ENCODE data around the gene ATF7IP2.
A peak's percentile ranks its signal among the peaks of the same experiment; 100 is the strongest.

The ATF7IP2 gene

GRCh38 chr16:10368969-10369551 lies 16.8 kb upstream of the ATF7IP2 start:
- TF ChIP-seq, protein P1, sequence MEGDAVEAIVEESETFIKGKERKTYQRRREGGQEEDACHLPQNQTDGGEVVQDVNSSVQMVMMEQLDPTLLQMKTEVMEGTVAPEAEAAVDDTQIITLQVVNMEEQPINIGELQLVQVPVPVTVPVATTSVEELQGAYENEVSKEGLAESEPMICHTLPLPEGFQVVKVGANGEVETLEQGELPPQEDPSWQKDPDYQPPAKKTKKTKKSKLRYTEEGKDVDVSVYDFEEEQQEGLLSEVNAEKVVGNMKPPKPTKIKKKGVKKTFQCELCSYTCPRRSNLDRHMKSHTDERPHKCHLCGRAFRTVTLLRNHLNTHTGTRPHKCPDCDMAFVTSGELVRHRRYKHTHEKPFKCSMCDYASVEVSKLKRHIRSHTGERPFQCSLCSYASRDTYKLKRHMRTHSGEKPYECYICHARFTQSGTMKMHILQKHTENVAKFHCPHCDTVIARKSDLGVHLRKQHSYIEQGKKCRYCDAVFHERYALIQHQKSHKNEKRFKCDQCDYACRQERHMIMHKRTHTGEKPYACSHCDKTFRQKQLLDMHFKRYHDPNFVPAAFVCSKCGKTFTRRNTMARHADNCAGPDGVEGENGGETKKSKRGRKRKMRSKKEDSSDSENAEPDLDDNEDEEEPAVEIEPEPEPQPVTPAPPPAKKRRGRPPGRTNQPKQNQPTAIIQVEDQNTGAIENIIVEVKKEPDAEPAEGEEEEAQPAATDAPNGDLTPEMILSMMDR (IDR thresholded peaks at IDR 0.05; ENCODE audit: low read depth, low read length), result no peak
- no peak overlapping the region for H3K4me3 ChIP-seq (ENCODE audit: low read depth, low read length)

- no peak overlapping the region for H3K4me3 ChIP-seq (ENCODE audit: low read depth, low read length)
- TF ChIP-seq, protein P1 (IDR thresholded peaks at IDR 0.05; ENCODE audit: low read depth, low read length), result no peak
Measured at GRCh38 chr16:10370096-10370726, 15.7 kb upstream of the ATF7IP2 start.

- H3K4me3 ChIP-seq (ENCODE audit: low read depth, low read length), result no peak overlapping the region
- TF ChIP-seq, protein P1 (IDR thresholded peaks at IDR 0.05; ENCODE audit: low read depth, low read length), result no peak
Measured at GRCh38 chr16:10371592-10371991, 14.3 kb upstream of the ATF7IP2 start.

- no peak overlapping the region for H3K4me3 ChIP-seq (ENCODE audit: low read depth, low read length)
- TF ChIP-seq, protein P1 (IDR thresholded peaks at IDR 0.05; ENCODE audit: low read depth, low read length), result no peak
Measured at GRCh38 chr16:10373556-10373955, 12.3 kb upstream of the ATF7IP2 start.

DNA sequence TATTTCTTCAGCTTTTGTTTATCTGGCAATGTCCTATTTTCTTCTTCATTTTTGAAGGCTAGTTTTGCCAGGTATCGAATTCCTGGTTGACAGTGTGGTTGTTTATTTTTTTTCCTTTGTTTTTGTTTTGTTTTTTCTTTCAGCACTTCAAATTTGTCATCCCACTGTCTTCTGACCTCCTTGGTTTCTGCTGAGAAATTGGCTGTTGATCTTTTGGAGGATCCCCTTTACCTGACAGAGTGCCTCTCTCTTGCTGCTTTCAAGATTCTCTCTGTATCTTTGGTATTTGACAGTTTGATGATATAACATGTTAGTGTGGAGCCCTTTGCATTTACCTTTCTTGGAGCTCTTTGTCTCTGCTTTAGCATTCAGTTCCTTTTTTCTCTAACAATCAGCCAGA lies 9.6 kb upstream of the ATF7IP2 start:
- TF ChIP-seq, protein P1 (IDR thresholded peaks at IDR 0.05; ENCODE audit: low read depth, low read length), result no peak
- no peak overlapping the region for H3K4me3 ChIP-seq (ENCODE audit: low read depth, low read length)

DNA sequence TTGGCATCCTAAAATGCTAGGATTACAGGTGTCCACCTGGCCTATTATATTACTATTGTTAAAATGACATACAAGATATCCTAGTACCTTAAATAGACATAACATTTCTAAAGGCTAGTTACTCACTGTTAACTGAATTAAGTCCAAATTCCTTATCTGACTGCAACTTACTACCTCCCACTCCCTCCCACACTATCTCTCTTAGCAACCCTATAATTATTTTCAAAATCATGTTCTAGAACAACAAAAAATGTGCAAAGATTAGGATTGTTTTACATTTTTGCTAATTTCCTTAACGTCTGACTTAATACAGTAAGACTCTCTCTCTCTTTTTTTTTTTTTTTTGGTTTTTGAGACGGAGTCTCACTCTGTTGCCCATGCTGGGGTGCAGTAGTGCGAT lies 2.2 kb upstream of the ATF7IP2 start:
- TF ChIP-seq, protein P1 (IDR thresholded peaks at IDR 0.05; ENCODE audit: low read depth, low read length), result no peak
- no peak overlapping the region for H3K4me3 ChIP-seq (ENCODE audit: low read depth, low read length)

DNA sequence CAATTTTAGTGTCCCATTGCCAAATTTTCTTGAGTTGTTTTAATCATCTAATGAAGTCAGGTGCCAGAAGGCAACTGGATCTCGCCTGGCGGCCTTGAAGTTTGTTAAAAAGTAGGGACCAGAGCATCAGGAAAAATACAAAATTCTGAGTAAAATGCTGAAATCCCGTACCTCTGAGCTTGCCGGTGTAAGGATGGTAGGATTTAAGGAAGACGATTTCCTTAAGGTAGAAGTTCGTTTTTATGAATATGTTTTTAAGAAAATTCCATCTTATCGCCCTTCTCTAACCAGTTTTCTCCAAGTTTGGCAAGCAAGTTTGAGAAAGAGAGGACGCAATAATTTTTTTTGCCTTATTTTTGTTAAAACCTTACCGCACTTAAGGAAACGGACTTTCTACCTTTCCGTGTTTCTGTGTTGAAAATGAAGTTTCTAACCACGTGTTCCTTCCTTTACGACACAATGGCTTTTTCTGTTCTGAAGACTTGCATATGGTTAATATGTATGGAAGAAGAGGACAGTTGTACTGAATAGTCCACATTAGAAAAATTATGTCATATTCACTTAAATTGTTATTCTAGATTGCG lies 748 bp downstream of the ATF7IP2 start:
- TF ChIP-seq, protein P1 (IDR thresholded peaks at IDR 0.05; ENCODE audit: low read depth, low read length), result no peak
- H3K4me3 ChIP-seq (ENCODE audit: low read depth, low read length), result peak overlapping the region; percentile 58

All from WI38 (cell line).